NCI-H1417 treated with DMSO at 0.1 percent for 48 hours (cell line): Measurements from ENCODE around the gene EMP3.
"Not testable (repeated sequence)": the region's sequence is repeated elsewhere in the genome, so short reads cannot be mapped to it uniquely, and the experiment has no call there.

ENCODE experiments used
- DNase-seq: peaks from one replicate; lab custom pipeline; 2025; lab: John Stamatoyannopoulos, UW

Gene EMP3, protein sequence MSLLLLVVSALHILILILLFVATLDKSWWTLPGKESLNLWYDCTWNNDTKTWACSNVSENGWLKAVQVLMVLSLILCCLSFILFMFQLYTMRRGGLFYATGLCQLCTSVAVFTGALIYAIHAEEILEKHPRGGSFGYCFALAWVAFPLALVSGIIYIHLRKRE

GRCh38 chr19:48325265-48325910 is at the start of gene EMP3:
EMP3 (plus strand) TSS chr19:48325552; CDS start chr19:48326845, 1,293 bp downstream.
- no peak for DNase-seq

- DNase-seq, result no peak
Observed at GRCh38 chr19:48279747-48280146, 45.6 kb upstream of the EMP3 start.

DNA sequence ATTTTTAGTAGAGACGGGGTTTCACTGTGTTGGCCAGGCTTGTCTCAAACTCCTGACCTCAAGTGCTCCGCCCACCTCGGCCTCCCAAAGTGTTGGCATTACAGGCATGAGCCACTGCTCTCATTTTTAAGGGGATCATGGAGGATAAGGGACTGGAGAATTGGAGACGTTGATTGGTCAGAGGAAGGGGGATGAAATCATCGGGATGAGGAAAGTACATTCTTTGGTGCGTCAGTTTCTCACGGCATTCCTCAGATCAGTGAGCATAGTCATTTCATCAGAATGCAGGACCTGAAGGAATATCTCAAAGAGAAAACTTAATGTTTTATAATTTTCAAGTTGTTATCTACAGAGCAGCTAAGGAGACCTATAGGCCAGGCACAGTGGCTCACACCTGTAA is 41.4 kb upstream of the EMP3 start:
- DNase-seq, result no peak

- no peak for DNase-seq
Observed at GRCh38 chr19:48284896-48285295, 40.5 kb upstream of the EMP3 start.

- DNase-seq, result no peak
Observed at GRCh38 chr19:48287748-48288147, 37.6 kb upstream of the EMP3 start.

- no peak for DNase-seq
Observed at GRCh38 chr19:48290401-48290770, 35.0 kb upstream of the EMP3 start.

GRCh38 chr19:48290771-48291488 is 34.4 kb upstream of the EMP3 start:
- DNase-seq, result no peak

GRCh38 chr19:48291489-48291815 is 33.9 kb upstream of the EMP3 start:
- DNase-seq, result not testable (repeated sequence)

DNA sequence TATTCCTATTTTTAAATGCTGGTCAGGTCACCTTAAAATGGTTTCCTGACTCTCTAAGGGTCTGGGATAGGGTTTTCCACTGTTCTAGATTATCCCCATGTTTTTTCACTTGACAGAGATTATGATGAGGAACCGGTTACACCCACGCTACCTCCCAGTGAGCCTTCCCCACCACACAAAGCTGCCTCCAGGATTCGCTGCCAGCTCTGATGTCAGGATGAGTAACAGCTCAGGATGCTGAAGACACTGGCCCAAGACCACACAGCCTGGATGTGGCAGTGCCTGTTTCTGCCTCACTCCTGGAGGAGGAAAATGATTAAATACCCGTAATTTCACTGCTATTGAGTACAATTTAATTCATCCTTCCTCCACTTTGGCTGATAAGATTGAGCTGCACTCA is 32.6 kb upstream of the EMP3 start:
- no peak for DNase-seq

DNA sequence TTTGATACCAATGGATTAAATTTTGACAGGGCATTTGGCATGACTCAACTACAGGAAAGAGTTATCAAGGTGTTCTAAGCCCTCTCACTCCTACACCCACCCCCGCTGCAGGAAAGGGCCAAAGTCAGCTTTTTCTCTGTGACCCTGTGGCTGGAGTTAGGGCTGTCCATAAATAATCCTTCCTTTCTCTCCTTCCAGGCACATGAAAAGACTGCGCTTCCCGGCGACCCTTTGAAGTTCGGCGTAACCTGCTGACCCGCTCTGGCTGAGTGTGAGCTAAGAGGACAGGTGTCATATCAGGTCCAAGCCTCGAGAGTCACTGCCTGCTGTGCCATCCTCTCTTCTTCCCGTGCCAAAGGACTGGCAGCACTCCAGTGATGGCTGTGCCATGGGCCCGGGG is 29.9 kb upstream of the EMP3 start:
- DNase-seq, result no peak

GRCh38 chr19:48296963-48297734 is 28.2 kb upstream of the EMP3 start:
- DNase-seq, result no peak

GRCh38 chr19:48297975-48298374 is 27.4 kb upstream of the EMP3 start:
- DNase-seq, result no peak

DNA sequence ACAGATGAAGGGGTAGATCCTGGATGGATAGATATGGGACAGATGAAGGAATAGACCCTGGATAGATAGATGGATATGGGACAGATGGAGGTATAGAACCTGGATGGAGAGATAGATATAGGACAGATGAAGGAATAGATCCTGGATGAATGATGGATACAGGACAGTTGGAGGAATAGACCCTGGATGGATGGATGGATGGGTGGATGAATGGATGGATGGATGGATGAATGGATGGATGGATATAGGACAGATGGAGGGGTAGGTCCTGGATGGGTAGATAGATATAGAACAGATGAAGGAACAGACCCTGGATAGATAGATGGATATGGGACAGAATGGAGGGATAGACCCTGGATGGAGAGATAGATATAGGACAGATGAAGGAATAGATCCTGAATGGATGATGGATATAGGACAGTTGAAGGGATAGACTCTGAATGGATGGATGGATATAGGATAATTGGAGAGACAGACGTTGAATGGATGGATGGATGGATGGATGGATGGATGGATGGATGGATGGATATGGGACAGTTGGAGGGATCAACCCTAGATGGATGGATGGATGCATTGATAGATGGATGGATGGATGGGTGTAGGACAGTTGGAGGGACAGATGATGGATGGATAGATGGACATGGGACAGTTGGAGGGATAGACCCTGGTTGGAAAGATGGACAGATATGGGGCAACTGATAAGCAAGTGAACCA is 23.3 kb upstream of the EMP3 start:
- no peak for DNase-seq

DNA sequence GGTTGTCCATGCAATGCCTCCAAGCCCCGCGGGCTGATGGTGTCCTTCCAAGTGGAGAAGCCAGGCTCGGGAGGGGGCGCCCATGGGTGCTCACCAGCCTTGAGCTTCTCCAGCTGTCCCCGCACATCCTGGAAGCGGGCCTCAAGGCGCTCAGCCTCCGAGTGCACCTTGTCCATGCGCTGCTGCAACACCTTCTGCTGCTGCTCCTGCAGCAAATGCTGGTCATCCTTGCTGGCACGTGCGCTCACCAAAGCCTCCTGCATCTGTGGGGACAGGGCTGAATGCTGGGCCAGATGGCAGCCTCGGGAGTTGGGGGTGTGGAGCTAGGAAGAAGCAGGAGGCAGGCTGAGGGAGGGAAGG is 22.8 kb upstream of the EMP3 start:
- no peak for DNase-seq

DNA sequence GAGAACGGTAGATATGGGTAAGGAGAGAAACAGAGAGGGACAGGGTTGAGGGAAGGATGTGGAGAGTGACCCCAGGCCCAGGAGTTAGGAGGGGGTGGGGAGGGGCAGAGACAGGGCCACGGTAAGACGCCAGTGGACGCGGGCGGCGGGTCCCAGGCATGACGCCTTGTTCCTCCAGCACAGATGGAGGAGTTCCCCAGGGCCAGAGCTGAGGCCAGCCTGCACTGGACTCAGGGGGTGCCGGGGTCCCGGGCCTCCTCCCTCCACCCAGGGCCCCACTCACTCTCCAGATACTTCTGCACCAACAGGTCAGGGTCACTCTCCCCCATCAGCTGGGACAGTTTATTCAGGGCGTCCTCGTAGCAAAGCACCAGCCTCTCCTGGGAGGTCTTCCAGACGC is 22.0 kb upstream of the EMP3 start:
- DNase-seq, result no peak

DNA sequence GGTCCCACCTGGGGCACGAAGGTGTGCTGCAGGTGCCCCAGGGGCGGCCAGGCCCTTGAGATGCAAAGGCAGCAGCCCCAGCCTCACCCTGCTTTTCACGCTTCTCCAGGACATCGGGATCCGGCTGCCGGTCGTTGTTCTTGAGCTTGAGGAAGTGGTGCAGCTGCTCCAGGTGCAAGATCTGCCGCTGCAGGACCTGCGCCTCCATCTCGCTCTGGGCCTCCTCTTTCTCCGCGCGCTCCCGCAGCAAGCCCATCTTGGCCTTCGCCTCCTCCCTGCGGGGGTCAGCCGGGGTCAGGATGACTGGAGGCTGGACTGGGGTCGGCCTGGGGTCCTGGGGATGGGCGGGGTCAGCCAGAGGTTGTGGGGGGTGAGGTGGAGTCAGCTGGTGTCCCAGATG is 21.5 kb upstream of the EMP3 start:
- no peak for DNase-seq

GRCh38 chr19:48308631-48309586 is 16.4 kb upstream of the EMP3 start:
- DNase-seq, result no peak

DNA sequence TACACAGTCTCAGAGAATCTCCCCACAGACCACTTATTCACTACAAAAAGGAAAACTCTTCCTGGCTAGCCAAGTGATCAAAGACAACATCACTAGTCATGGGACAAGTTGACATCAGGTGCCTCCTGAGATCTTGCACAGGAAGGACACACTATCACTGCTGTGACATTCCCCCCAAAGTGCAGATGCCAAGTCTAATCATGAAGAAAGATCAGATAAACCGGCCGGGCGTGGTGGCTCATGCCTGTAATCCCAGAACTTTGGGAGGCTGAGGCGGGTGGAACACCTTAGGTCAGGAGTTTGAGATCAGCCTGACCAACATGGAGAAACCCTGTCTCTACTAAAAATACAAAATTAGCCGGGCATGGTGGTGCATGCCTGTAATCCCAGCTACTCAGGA is 15.6 kb upstream of the EMP3 start:
- DNase-seq, result not testable (repeated sequence)

DNA sequence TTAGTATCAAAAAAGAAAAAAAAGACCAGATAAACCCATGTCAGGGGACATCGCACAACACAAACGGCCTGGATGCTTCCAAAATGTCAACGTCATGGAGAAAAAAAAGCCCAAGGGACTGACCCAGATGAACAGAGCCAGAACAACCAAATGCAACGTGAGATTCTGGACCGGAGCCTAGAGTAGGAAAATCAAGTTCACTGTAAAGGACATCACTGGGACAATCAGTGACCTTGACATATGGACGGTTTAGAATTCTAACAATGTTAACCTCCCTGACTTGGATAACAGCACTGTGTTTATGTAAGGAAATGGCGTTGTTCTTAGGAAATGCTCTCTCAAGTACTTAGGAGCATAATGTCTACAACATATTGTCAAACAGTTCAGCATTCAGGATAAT is 15.1 kb upstream of the EMP3 start:
- DNase-seq, result no peak

- DNase-seq, result no peak
Observed at GRCh38 chr19:48311384-48311783, 14.0 kb upstream of the EMP3 start.

- no peak for DNase-seq
Observed at GRCh38 chr19:48315712-48316111, 9.6 kb upstream of the EMP3 start.

GRCh38 chr19:48317708-48317960 is 7.7 kb upstream of the EMP3 start:
- DNase-seq, result not testable (repeated sequence)
